Thoracic aorta (tissue), 2 donors: ENCODE measurements around the gene EP400. TPM values are rescaled to one million over a fixed set of nuclear protein-coding genes. Genes with fewer than 3 reads are reported as not detected.

Source experiments
- ATAC-seq: fragments of 150-250 bp; one replicate; pipeline ENCODE4 v1.8.0; 2017; ENCODE audit warnings: low read depth; ENCODE audit not compliant: insufficient number of reproducible peaks, low FRiP score
- DNase-seq: peaks from one replicate; pipeline ENCODE4 v3.0.0-alpha.2; 2020; ENCODE audit warnings: low spot score
- H3K27ac ChIP-seq, 2 donors: fragments of 200-600 bp; sonication (generic); 1 replicate in 1 of 2; 2 replicates in 1 of 2; pipeline ENCODE4 v1.5.1; 2016; ENCODE audit warnings: mild to moderate bottlenecking in 2 of 2, moderate library complexity in 2 of 2
- H3K27me3 ChIP-seq: fragments of 200-600 bp; sonication (generic); replicated peaks from 2 replicates; pipeline ENCODE4 v1.6.0; 2016; ENCODE audit warnings: mild to moderate bottlenecking; ENCODE audit not compliant: insufficient read depth
- H3K36me3 ChIP-seq: fragments of 200-600 bp; sonication (generic); one replicate; pipeline ENCODE4 v1.5.1; 2016
- H3K4me1 ChIP-seq, 2 donors: fragments of 200-600 bp; sonication (generic); 1 replicate in 1 of 2; 2 replicates in 1 of 2; pipeline versions ENCODE4 v1.5.1 to v1.6.0; 2016; ENCODE audit warnings: low read depth in 2 of 2, mild to moderate bottlenecking in 1 of 2; ENCODE audit not compliant: control insufficient read depth in 1 of 2
- H3K4me3 ChIP-seq: fragments of 200-600 bp; sonication (generic); 2 replicates; pipeline ENCODE4 v1.5.1; 2016; ENCODE audit warnings: mild to moderate bottlenecking
- H3K9me3 ChIP-seq: fragments of 200-600 bp; sonication (generic); 2 replicates; pipeline ENCODE4 v1.5.1; 2016
- CTCF ChIP-seq: fragments of 200-600 bp; sonication (generic); IDR thresholded peaks from one replicate; pipeline ENCODE4 v1.5.1; 2019; ENCODE audit warnings: antibody characterized with exemption
- total RNA-seq, 2 donors: library from RNA; depleted of rRNA; stranded (reverse); fragments of >200 nt; gene quantifications; one replicate each; pipeline versions ENCODE4 v1.1.0 to v1.2.3, GENCODE V29; 2016

The EP400 gene
- total RNA-seq, 2 donors from 2014 or later: 20.2 to 47.3 TPM

GRCh38 chr12:132015686-132016430 is 66.1 kb downstream of the EP400 start:
- no peaks in the 10 kb centered on the region for H3K4me1 ChIP-seq
- H3K4me3 ChIP-seq: no peak overlapping the region

GRCh38 chr12:132018193-132018916 is 68.6 kb downstream of the EP400 start:
- no peaks in the 10 kb centered on the region for H3K9me3 ChIP-seq
- ATAC-seq (no peak), DNase-seq (no peak)
- TF ChIP-seq CTCF: no peak
- H3K27me3 ChIP-seq: no peaks in the 10 kb centered on the region
- H3K36me3 ChIP-seq: peaks cover 63% of the 10 kb centered on the region
- no peak overlapping the region for H3K27ac ChIP-seq
- no peak overlapping the region for H3K4me3 ChIP-seq
- H3K4me1 ChIP-seq: no peaks in the 10 kb centered on the region

More at GRCh38 chr12:132015686-132016430, 66.1 kb downstream of the EP400 start:
- Histone ChIP-seq H3K36me3 (peaks cover 86% of the 10 kb centered on the region), H3K9me3 (no peaks in the 10 kb centered on the region), H3K27ac (no peak overlapping the region), H3K27me3 (no peaks in the 10 kb centered on the region)
- ATAC-seq (no peak), DNase-seq (no peak)
- no peak for TF ChIP-seq CTCF

GRCh38 chr12:132019891-132020290 is 70.1 kb downstream of the EP400 start:
- no peak overlapping the region for H3K4me3 ChIP-seq
- no peak for TF ChIP-seq CTCF
- H3K9me3 ChIP-seq: no peaks in the 10 kb centered on the region
- peaks cover 62% of the 10 kb centered on the region for H3K36me3 ChIP-seq
- ATAC-seq (no peak), DNase-seq (no peak)
- H3K27ac ChIP-seq: no peak overlapping the region
- no peaks in the 10 kb centered on the region for H3K27me3 ChIP-seq
- no peaks in the 10 kb centered on the region for H3K4me1 ChIP-seq

- DNase-seq: no peak
Observed at GRCh38 chr12:132020292-132020691, 70.5 kb downstream of the EP400 start.

More at GRCh38 chr12:132020292-132020691, 70.5 kb downstream of the EP400 start:
- TF ChIP-seq CTCF: no peak
- H3K27me3 ChIP-seq: no peaks in the 10 kb centered on the region
- H3K36me3 ChIP-seq: peaks cover 61% of the 10 kb centered on the region
- H3K4me1 ChIP-seq: no peaks in the 10 kb centered on the region
- no peaks in the 10 kb centered on the region for H3K9me3 ChIP-seq
- no peak overlapping the region for H3K4me3 ChIP-seq
- H3K27ac ChIP-seq: no peak overlapping the region
- no peak for ATAC-seq
